HG03571 (cell line): ENCODE results near the gene DUSP22.
"Not testable (repeated sequence)": the region's sequence is repeated elsewhere in the genome, so short reads cannot be mapped to it uniquely, and the experiment has no call there.

Source experiments
- ATAC-seq: cut with Tn5 transposase; IDR thresholded peaks from one replicate; pipeline ENCODE4 v1.9.1; 2021; ENCODE audit not compliant: unreplicated experiment

DUSP22 gene, protein sequence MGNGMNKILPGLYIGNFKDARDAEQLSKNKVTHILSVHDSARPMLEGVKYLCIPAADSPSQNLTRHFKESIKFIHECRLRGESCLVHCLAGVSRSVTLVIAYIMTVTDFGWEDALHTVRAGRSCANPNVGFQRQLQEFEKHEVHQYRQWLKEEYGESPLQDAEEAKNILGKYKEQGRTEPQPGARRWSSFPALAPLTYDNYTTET

DNA sequence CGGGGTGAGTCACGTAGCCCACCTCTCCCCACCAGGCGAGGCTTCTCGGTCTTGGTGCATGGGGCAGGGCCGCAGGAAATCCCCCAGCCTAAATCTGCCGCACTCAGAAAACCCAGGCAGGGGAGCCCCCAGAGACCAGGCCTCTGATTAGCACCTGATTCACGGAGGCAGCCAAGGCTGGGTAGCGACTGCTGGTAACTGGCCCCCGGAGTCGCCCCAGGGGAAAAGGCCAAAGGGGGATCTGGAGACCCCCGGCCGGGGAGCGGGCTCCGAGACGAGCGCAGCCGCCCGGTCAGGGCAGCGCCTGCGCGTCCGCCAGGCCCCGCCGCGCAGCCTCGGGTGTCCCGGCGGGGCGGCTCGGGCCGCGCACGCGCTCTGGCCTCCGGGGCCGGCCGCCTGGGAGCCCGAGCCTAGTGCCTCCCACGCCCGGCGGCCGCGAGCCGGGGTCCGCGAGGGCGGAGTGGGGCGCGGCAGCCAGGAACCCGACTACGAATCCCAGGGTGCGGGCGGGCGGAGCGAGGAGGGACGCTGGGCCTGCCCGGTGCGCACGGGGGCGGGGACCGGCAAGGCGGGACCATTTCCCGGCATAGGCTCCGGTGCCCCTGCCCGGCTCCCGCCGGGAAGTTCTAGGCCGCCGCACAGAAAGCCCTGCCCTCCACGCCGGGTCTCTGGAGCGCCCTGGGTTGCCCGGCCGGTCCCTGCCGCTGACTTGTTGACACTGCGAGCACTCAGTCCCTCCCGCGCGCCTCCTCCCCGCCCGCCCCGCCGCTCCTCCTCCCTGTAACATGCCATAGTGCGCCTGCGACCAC is at the start of gene DUSP22:
Gene DUSP22 (plus strand): TSS at position 791 of the 809 bp plus-strand sequence. CDS start 53 bp downstream, outside the sequence.
- peak; percentile 39 for ATAC-seq

DNA sequence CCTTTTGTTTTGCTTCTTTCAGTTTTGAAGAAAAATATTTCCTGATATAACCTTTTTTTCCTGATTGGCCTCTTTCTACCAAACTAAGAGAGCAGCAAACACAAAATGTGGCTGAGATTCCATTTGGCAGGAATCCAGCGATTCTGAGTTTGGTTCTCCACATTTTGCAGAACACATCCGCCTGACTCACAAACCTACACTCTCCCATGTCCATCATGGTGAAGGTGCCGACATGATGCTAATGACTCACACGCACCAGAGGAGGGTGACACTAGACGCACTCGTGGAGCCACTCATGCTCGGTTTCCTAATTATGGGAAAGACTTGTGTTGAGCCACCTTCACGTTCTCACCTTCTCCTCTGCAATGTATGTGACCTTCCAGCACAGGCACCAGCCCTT is 45.9 kb upstream of the DUSP22 start:
- ATAC-seq, result no peak

DNA sequence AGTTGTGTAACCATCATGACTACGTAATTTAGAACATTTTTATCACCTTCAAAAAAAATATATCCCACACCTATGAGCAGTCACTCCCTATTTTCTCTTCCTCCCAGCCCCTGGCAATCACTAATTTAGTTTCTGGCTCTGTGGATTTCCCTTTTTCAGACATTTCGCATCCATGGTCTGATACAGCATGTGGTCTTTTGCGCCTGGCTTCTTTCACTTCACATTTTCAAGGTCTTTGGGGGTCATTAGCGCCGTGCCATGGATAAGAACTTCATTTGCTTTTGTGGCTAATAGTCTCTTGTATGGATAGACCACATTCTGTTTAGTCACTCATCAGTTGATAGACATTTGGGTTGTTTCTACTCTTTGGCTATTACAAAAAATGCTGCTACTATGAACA is 44.9 kb upstream of the DUSP22 start:
- ATAC-seq, result no peak

DNA sequence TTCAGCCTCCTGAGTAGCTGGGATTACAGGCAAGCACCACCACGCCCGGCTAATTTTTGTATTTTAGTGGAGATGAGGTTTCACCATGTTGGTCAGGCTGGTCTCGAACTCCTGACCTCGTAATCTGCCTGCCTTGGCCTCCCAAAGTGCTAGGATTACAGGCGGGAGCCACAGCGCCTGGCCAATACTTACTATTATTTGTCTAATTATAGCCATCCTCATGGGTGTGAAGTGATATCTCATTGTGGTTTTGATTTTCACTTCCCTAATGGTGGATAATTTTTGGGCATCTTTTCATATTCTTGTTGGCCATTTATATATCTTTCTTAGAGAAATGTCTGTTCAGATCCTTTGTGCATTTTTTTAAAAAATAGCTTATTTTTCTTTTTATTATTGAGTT is 44.2 kb upstream of the DUSP22 start:
- not testable (repeated sequence) for ATAC-seq

DNA sequence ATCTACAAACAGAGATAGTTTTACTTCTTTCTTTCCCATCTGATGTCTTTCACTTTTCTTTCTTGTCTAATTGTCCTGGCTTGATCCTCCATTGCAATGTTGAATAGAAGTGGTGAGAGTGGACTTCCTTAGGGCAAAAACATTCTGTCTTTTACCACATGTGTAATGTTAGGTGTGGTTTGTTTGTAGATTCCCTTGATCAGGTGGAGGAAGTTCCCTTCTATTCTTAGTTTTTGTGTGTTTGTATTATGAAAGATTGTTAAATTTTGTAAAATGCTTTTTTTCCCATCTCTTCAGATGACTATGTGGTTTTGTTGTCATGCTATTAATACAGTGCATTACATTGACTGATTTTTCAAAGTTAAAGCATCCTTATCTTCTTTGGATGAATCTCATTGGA is 41.6 kb upstream of the DUSP22 start:
- no peak for ATAC-seq

DNA sequence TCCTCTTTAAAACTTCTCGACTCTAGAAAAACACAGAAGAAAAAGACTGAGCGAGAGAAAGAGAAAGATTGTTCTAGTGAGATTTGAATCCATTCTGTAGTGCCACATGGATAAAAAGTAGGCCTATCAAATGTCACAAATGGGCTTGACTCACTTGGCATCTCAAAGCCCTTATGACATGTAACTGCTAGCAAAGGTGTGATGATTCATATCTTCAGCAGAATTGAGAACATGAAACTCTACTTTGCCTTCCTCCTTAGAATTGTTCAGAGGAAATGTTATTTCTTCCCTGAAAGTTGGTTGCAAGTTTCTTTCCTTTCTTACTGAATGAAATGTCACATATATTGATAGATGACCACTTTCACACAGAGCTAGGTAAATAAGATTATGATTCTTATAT is 40.4 kb upstream of the DUSP22 start:
- no peak for ATAC-seq

DNA sequence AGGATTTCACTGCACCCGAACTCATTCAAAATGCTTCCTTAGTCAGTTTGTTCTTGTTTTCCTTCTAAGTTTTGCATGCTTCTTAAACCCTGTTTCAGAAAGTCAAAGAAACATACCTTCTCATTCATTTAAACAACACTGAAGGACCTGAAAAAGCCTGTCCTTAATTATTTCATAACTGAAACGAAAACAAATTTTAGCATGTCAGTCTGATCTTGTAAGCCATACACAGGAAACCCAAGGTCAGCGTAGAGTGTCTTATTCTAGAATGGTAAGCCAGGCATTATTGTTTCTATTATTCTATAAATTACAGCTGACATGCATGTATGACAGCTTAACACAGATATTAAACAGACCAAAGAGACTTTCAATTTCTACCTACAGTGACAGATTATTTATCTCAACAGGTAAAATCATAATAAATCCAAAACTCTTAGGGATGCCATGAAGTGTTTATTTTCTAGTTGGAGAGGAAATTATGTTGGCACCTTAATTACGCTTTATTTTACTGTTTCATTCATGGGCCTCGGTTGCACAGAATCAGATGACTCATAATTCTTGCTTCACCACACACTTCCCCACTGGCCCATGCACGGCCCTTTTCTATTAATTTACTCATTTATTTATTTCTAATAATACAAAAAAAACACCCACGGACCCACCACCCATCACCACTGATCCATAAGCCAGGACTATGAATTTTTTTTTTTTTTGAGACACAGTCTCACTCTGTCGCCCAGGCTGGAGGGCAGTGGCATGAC is 39.3 kb upstream of the DUSP22 start:
- ATAC-seq, result no peak

DNA sequence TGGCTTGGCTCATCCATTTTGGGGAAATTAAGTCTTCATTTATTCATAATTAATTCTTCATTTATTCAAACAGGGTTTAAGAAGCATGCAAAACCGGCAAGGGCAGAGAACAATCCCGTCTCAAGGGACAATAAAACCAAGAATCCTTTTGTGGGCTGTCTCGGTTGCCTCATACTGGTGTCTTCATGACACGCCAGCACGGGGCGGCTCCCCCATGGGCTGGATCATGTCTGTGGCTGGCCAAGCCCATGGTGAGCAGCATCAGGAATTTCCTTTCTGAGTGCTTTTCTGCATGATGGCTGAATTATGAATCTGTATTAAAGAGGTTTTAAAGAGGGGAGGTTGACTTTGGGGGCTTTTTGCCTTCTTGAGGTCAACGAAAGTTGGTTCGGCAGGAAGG is 38.3 kb upstream of the DUSP22 start:
- no peak for ATAC-seq

DNA sequence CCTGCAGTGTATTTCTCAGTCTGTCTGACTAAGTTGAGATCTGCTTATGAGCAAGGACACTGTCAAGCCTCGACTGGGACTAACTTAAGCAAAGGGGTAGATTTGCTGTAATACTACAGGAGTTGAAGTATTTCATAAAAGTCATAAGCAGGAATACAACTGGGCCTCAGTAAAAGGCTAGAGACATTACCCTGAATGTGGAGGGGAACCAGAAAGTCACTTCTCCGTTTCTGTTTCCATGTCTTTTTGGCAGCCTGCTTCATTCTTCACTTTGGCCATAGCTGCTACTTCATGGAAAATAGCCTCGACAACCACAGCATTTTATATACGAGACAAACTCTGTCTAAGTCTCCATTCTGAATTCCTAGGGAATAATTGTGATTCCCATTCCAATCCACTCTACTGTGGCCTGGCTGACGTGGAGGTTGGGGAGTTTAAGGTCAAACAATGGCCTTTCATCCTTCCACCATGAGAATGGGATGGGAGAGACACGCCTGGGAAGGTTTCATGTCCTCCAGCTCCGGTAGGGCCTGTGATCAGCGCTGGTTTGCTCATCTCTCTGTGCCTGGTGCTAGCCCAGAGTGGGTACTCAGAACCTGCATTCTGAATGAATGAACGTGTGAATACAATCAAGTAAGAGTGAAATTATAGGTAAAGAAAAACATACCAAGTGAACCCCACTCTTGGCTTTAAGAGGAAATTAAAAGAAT is 37.1 kb upstream of the DUSP22 start:
- ATAC-seq, result no peak

DNA sequence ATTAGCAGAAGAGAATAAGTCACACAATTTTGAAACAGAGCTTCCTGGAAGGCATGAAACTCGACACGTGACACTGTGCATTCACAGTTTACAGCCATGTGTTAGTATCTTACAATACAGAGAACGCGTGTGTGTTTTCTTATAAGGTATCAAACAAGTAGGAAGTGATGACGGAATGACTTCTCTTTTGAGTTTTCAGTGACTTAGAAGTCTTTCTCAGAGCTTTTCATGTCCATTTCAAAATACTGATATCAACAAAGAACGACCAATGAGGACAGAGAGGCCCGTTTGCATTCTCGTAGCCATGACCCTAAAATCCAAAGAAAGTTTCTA is 36.6 kb upstream of the DUSP22 start:
- no peak for ATAC-seq

DNA sequence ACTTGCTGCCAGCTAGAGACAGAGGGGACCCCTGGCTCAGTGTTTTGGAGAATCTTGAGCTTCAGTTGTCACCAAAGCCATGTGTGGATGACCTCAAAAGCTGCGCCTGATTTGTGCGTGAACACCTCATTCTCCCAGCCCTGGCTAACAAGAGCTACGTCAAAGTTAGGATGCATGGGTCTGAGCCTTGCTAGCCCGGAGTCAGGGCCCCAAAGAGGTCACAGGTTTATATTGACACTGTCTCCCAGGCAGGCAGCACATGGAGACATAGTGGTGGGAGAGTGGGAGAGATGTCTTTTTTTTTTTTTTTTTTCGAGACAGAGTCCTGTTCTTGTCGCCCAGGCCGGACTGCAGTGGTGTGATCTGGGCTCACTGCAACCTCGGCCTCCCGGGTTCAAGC is 36.1 kb upstream of the DUSP22 start:
- ATAC-seq, result no peak

DNA sequence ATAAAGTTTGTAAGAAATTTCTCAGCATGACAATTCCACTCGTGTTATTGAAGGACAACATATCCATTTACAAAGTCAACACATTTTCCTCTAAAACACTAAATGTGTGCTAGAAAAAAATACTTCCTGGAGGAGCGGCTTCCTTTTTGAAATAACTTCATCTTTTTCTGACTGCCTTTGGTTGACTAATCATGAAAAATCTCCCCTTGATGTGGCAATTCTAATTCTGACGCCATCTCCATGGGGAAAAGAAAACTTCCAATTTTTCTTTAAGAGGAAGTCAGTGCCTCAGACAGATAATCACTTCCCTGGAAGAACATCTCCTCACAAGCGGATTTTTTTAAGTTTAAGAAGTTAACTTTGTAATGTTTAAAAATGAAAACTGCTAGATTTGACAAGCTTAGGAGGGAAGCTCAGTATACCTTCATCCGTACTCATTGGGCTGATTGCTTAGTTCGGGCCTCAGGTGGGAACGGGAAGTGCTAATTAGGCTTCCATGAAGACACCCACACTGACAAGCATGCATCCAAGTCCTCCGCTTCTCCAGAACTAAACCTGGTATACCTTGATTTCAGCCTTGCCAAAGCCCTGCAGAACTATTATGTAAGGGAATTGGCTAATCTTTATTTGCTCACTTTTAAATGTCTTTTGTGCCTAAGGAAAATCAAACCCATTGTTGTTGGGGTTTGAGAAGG is 35.1 kb upstream of the DUSP22 start:
- ATAC-seq, result no peak

DNA sequence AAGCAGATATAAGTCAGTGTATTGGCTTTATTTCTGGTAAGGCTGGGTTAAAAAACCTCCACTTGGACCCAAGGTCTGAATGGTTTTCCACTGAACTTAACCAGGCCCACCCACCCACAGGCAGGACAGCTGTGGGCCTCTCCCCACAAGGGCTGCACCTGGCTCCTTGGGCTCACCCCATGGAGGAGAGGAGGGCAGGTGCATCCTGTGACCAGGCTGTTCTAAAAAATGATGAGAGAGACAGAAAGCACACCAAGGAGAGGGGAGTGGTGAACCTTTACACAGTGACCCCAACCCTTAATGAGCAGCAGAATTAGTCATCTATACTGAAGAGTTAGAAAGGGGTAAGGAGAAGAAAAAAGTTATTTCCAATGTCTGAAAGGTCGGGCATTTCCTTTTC is 34.5 kb upstream of the DUSP22 start:
- ATAC-seq, result no peak

DNA sequence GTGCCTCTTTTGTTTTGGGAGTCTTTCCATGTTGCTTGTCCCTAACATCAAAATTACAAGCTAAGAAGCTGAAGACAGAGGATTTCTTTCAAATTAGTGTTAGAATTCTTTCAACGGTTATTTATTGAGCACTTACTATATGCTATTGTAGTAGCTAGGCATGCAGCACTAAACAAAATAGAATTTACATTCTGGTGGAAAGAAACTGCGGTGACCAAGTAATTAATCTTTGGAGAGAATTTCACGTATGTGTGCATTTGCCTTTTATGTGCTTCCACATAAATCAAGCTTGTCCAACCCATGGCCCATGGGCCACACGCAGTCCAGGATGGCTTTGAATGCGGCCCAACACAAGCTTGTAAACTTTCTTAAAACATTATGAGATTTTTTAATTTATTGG is 33.0 kb upstream of the DUSP22 start:
- no peak for ATAC-seq

DNA sequence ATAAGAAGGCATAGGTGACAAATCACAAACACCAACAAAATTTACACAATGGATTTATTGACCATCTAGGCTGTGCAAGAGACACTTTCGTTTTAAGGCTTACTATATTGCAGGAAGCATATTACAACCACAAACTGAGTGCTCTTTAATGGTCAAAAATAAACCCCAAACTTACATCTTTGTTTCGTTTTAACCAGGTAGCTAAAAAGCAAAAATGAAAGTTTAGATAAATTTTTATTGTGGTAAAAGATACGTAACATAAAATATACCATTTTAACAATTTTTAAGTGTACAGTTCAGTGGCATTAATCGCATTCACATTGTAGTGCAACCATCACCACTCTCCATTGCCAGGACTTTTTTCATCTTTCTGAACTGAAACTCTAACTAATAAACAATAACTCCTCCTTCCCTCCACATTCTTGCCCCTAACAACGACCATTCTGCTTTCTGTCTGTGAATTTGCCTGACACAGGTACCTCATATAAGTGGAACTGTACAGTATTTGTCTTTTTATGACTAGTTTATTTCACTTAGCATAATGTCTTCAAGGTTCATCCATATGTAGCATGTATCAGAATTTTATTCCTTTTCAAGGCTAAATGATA is 32.3 kb upstream of the DUSP22 start:
- ATAC-seq, result peak; percentile 87

DNA sequence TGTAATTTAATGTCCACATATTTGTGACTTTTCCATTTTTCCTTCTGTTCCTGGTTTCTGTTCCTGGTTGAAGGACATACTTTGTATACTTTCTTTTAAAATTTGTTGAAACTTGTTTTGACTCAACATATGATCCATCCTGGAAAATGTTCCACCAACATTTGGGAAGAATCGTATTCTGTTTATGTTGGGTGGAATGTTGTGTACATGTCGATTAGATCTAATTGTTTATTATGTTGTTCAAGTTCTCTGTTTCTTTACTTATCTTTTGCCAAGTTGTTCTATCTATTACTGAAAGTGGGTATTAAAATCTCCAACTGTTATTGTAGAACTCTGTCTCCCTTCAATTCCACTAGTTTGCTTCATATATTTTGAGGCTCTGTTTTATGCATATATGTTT is 27.7 kb upstream of the DUSP22 start:
- no peak for ATAC-seq

DNA sequence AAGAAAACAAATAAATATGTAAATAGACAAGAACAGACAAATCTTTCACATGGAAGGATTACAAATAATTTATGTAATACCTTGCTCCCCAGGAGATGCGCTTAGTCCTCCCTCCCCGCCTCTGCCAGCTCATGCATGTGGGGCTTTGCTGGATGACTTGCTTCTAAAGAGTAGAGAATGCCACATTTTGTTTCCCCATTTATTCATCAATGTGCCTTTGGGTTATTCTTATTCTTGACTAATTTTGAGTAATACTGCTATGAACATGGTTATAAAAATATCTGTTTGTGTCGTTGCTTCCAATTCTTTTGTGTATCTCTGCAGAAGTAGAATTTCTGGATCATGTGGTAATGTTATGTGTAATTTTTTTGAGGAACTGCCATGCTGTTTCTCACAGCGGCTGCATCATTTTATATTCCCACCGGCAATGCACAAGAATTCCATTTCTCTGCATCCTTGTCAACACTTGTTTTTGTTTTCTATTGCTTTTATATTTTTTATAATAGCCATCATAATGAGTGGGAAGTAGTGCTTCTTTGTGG is 23.8 kb upstream of the DUSP22 start:
- no peak for ATAC-seq

DNA sequence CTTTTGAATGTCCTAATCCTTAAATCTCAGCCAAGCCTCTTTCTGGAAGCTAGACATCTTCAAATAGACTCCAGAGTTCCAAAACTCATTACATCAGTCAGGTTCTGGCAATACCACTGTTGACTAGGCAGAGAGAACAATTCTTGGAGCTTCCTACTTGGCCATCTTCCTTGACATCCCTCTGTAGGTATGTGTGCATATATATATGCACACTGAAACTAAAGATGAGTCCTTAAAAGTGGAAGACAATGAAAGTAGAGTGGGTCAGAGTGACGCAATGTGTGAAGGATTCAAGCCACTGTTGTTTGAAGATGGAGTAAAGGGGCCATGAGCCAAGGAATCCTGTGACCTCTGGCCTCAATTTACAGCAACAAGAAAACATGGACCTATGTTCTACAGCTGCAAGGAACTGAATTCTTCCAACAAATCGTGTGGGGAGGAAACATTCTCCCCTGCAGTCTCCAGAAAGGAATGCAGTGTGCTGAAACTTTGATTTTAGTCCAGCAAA is 18.7 kb upstream of the DUSP22 start:
- no peak for ATAC-seq

DNA sequence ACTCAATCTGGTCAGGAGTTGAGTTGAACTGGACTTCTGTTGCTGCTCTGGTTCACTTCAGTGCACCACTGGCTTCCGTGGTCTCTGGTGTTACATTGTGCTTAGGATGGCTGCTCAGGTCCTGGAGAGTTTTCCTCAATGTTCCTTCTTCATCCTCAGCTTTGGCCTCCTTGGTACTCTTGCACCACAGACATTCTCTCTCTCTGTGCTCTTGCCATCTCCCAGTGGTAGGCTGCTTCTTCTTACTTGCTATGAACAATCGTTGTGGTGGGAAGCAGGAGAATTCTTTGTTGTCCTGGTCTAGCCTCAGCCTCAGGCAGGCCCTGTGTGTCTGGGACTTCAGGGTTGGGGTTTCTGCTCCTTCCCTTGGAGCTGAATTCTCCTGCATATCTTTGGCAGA is 14.5 kb upstream of the DUSP22 start:
- ATAC-seq, result no peak

DNA sequence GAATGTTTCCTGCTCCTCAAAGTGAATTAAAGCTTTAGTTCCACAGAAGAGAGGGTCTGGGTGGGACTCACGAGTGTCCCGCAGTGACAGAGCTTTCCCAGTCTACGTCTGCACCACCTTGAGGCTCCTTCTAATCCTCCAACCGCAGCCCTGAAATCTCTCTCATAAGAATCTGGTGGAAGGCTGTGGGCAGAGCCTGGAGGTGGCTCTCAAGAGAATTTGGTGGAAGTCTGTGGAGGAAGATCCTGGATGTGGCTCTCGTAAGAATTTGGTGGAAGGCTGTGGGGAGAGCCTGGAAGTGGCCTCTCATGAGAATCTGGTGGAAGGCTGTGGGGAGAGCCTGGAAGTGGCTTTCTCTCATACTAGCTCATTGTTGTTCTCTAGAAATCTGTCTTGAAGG is 13.8 kb upstream of the DUSP22 start:
- ATAC-seq, result no peak
